ENCODE results near the gene DRD2.
"Not testable (repeated sequence)": the region's sequence is repeated elsewhere in the genome, so short reads cannot be mapped to it uniquely, and the experiment has no call there.

The DRD2 gene

GRCh38 chr11:113475160-113475761 lies at the start of gene DRD2:
DRD2 (minus strand) TSS chr11:113475398; CDS start chr11:113424651, 50,747 bp downstream.
- no peak for DNase-seq

GRCh38 chr11:113523906-113524305 lies 48.7 kb upstream of the DRD2 start:
- DNase-seq: not testable (repeated sequence)

DNA sequence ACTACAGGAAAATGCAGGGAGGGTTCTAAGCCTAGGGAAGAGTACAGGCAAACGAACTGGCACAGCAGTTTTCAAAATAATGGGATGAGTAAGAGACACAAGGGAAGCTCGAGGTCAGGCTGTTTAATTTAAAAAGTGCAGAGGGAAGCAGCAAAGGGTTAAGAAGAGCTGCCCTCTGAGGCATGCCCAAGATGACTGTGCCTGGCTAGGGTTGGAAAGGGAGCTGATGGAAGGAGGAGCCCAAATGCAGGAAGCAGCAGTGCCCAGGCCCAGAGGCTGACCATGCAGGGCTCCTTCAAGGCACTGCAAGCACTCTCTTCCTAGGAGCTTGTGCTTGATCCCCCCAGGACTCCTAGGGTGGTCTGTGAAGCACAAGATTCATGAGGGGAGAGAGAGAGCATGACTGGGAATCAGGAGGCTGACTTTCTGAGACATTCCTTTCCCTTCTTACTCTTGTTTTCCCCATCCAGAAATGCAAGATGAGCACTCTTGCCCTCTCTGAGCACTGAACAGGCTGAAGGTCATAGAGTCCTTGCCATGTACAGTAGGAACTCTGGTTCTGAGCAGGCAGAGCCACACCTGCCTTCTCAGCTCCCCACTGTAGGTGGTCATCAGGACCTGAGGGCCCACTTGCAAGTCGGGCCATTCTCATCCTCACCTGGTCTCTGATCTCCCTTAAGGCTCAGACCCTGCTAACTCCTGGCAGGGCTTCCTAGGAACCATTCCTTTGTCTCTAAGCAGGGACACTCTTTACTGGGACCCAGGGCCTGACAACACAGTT lies 46.7 kb upstream of the DRD2 start:
- DNase-seq: no peak

GRCh38 chr11:113519989-113520613 lies 44.9 kb upstream of the DRD2 start:
- DNase-seq: no peak

- no peak for DNase-seq
Measured at GRCh38 chr11:113518716-113519495, 43.7 kb upstream of the DRD2 start.

DNA sequence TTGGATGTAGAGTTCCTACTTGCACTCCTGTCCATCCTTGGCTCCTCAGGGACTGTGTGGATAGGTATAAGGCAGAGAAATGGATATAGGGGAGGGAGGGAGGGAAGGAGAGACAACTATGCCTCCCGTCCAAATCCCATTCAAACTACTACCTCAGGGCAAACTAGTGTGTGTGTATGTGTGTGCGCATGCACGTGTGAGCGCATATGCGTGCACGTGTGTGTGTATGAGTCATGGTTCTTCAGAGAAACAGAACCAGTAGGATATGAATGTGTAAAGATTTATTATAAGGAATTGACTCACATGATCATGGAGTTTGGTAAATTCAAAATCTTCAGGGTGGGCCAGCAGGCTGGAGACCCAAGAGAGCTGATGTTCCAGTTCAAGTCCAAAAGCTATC lies 42.2 kb upstream of the DRD2 start:
- DNase-seq: no peak

DNA sequence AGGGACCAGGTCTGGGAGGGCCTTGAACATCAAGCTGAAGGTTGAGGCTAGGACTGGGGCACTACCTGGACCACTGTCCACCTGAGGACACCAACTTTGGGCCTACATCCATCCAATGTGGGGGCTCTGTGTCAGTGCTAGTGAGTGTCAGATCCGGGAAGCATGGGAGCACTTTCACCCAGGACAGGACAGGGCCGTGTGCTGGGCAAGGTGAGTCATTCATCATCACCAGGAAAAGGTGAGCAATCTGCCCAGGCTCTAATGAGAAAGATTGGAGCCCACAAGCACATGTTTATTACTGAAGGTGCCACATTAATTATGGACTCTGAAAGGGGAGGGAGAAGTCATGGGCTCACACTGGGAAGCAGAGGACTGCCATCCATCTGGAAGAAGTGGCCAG lies 39.7 kb upstream of the DRD2 start:
- no peak for DNase-seq

GRCh38 chr11:113507341-113507740 lies 32.1 kb upstream of the DRD2 start:
- DNase-seq: no peak

DNA sequence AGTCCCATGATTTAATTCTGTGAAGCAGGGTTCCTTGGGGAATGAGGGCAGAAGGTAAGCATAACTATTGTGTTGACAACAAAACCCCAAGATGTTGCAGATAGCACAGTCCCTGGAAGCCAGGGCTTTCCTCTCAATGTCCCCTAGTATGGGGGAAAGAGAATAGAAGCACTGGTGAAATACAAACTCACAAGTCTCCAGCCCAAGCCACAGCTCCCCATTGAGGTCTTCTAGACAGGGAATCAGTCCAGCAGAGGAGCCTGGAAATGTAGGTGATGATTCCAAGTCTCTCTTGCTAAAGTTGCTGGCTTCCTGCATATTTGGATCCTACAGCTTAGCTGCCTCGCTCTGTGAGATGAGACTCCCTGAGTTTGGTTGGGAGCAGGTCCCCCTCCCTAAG lies 31.7 kb upstream of the DRD2 start:
- no peak for DNase-seq

DNA sequence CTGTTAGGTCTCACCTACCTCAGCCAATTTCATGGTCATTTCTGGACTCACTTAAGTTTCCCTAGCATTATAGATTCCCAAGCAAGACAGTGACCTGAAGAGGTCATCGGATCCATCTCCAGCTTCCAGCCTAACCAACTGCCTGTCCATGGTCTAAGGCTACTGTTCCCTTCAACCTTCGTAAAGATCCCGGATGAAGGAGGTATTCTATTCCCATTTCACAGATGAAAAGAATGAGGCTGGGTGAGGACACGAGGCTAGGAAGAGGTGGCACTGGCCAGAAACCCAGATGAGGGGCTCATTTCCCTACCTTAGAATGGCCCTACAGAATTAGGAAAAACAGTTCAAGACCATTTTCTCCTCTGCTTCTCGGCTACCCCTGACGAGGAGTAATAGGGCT lies 31.3 kb upstream of the DRD2 start:
- DNase-seq: no peak

DNA sequence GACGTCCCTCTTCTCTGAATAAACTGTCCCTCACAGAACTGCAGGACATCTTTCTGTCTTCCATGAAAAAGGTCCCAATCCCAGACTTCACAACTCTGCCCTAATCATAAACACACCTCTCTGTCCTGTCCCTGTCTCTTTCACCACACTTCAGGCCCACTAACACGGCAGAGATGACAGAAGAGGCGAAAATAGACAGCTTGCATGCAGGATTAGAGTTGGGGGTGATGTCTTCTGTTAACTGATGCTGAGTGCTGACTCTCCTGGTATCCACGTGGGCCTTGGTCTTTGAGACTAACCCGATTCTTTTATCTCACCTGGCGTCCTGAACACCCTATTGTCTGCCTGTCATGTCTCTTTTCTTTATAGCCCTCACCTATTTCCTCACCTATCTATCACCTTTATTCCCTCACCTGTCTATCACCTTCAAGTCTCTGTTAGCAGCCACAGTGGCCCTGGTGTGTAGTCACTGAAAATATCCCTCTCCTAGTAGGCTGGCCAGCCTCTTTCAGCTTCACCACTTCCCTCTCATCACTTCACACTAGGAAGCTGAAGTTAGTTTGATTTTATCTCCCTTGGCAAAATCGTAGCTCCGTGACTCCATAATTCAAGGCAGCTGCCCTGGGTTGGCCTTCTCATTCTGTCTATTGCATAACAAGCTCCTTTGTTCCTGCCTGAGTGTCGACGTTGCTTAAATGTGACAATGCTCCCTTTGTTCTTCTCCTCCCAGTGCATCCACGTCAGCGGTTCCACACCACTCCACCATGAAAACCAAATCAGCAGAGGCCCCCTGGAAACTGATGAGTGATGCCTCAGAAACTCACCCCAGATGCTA lies 30.6 kb upstream of the DRD2 start:
- no peak for DNase-seq

- no peak for DNase-seq
Measured at GRCh38 chr11:113505046-113505445, 29.8 kb upstream of the DRD2 start.

GRCh38 chr11:113504586-113504985 lies 29.4 kb upstream of the DRD2 start:
- DNase-seq: no peak

DNA sequence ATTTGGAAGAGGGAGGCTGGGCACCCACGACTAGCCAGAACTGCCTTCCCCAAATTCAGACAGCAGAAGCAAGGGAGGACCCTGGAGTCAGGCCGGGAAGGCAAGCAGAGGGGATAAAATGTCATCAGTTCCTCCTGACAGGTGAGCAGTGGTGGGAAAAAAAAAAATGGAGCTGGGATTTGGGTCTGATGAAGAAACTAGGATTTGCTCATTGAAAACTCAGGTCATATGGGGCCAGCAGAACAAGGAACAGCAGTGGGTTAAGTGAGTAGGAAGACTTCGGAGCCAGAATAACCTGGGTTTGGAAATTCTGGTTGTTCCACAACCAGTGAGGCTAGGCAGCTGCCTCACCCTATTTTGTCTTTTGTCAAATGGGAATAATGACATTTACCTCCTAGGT lies 28.9 kb upstream of the DRD2 start:
- no peak for DNase-seq

- no peak for DNase-seq
Measured at GRCh38 chr11:113497066-113497910, 22.1 kb upstream of the DRD2 start.

- DNase-seq: no peak
Measured at GRCh38 chr11:113496026-113496651, 20.9 kb upstream of the DRD2 start.

DNA sequence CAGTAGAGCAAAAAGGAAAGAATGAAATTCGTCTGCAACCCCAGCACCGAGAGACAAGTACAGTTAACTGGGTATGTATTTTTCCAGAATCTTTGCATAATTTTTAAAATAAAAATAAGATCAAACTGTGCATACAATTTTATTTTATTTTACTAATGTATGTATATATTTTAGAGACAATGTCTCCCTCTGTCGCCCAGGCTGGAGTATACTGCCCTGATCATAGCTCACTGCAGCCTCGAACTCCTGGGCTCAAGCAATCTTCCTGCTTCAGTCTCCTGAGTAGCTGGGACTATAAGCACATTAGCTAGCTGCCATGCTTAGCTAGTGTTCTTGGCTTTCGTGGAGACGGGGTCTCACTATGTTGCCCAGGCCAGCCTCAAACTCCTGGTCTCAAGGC lies 18.8 kb upstream of the DRD2 start:
- no peak for DNase-seq

GRCh38 chr11:113493206-113493605 lies 18.0 kb upstream of the DRD2 start:
- no peak for DNase-seq

- DNase-seq: no peak
Measured at GRCh38 chr11:113488931-113489351, 13.7 kb upstream of the DRD2 start.

DNA sequence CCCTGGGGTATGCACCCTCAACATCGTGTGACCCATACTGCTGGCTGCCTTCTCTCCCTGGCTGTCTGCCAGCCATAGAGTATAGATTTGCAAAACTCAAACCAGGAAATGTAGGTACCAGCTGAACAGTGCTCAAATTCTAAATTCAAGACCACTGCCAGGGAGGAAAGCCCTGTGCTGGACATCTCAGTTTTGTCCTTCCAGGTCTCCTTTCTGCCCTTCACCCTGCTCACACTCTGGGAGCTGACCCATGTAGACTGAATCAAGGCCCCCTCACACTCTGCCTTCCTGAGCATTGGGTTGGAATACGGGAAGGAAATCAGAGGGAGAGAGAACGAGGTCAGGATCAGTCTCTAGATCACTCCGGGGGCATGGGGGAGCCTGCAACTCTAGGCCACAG lies 12.4 kb upstream of the DRD2 start:
- DNase-seq: no peak

GRCh38 chr11:113484223-113484622 lies 9.0 kb upstream of the DRD2 start:
- no peak for DNase-seq

Data from NCI-H2081 treated with DMSO at 0.1 percent for 48 hours (cell line).